GM12891 (cell line): Measurements from ENCODE around the gene FBXL17.

Source experiments
- POLR2A ChIP-seq: IDR thresholded peaks from 2 replicates; pipeline ENCODE4 v1.6.1; 2011; ENCODE audit warnings: low read depth, low read length, control low read depth
- POLR2AphosphoS5 ChIP-seq: IDR thresholded peaks from 2 replicates; pipeline ENCODE4 v1.6.1; 2011; ENCODE audit warnings: low read depth, low read length, control low read depth
- POU2F2 ChIP-seq: IDR thresholded peaks from 2 replicates; pipeline ENCODE4 v1.6.1; 2011; ENCODE audit warnings: low read depth, mild to moderate bottlenecking, control low read depth, low read length, moderate library complexity
- SPI1 ChIP-seq: IDR thresholded peaks from 2 replicates; pipeline ENCODE4 v1.6.1; 2011; ENCODE audit warnings: low read depth, low read length, control low read depth
- TAF1 ChIP-seq: IDR thresholded peaks from 2 replicates; pipeline ENCODE4 v1.6.1; 2011; ENCODE audit warnings: low read depth, low read length, control low read depth

DNA sequence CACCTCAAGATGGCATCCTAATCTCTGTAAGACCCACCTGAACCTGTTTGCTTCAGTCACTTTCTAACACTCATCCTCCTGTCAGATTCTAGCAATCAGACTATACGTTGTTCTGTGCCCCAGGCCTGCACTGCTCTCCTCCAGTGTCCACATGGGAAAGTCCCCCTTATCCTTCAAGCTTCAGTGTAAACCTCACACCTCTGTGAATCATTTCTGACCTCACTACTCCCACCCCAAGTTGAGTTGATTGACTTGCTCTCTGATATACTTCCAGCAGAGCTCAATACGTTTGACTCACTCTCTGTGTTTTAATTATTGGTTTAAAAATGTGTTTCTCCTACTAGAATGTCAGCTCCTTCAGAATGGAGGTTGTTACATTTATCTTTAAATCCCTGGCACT, 240.2 kb downstream of the FBXL17 start:
- TF ChIP-seq SPI1 (no peak), POLR2A (no peak), POU2F2 (no peak), TAF1 (no peak), POLR2AphosphoS5 (no peak)
